Fibroblast of the aortic adventitia (primary cell): ENCODE measurements around the gene GSKIP. TPM values are rescaled to one million over a fixed set of nuclear protein-coding genes. Genes with fewer than 3 reads are reported as not detected.
A peak's percentile ranks its signal among the peaks of the same experiment; 100 is the strongest.

ENCODE experiments used
- DNase-seq: peaks from one replicate; pipeline ENCODE4 v3.0.0-alpha.2; 2010; ENCODE audit warnings: low read depth
- H3K4me3 ChIP-seq: 2 replicates; pipeline ENCODE4 v1.5.1; 2011; ENCODE audit warnings: low read depth, mild to moderate bottlenecking, control low read depth, low read length, moderate library complexity
- CTCF ChIP-seq: IDR thresholded peaks from 2 replicates; pipeline ENCODE4 v1.5.1; 2011; ENCODE audit warnings: mild to moderate bottlenecking, low read length, control low read depth, inconsistent platforms; ENCODE audit not compliant: insufficient read depth
- total RNA-seq: library from RNA; depleted of rRNA; stranded (reverse); fragments of >200 nt; gene quantifications from 2 replicates; pipeline ENCODE4 v1.2.3, GENCODE V29; 2012; ENCODE audit warnings: low replicate concordance

Gene GSKIP
- total RNA-seq, 1 donor, result 33.9 TPM

- no peak for TF ChIP-seq CTCF
- peak; percentile 2 for DNase-seq
- peak overlapping the region; percentile 77 for H3K4me3 ChIP-seq
Observed at GRCh38 chr14:96390965-96391292, 27.6 kb downstream of the GSKIP start.

GRCh38 chr14:96391293-96392118 is 28.2 kb downstream of the GSKIP start:
- DNase-seq, result peak; percentile 89
- TF ChIP-seq CTCF, result no peak
- peak overlapping the region; percentile 77 for H3K4me3 ChIP-seq

GRCh38 chr14:96393071-96393691 is 29.9 kb downstream of the GSKIP start:
- no peak for TF ChIP-seq CTCF
- no peak overlapping the region for H3K4me3 ChIP-seq
- no peak for DNase-seq

GRCh38 chr14:96394047-96394815 is 30.9 kb downstream of the GSKIP start:
- TF ChIP-seq CTCF, result no peak
- no peak for DNase-seq

GRCh38 chr14:96398432-96398831 is 35.1 kb downstream of the GSKIP start:
- no peak for TF ChIP-seq CTCF
- H3K4me3 ChIP-seq, result no peak overlapping the region
- DNase-seq, result no peak

More at GRCh38 chr14:96394047-96394815, 30.9 kb downstream of the GSKIP start:
- no peak overlapping the region for H3K4me3 ChIP-seq

DNA sequence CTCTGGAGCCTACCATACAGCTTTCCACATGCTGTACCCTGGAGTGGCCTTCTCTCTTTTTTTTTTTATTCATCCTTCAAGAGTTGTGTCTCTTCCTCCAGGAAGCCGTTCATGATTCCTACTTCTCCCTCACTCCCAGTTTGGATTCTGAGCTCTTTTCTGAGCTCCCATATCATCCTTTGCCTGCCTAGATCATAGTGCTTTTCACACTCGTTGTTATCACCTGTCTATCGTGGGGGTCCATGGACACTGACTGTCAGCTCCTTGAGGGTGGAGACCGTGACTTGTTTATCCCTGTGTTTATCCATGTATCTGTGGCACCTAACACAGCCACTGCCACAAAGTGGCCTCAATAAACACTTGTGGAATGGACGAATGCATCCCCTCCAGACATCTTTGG is 35.6 kb downstream of the GSKIP start:
- H3K4me3 ChIP-seq, result no peak overlapping the region
- no peak for DNase-seq
- no peak for TF ChIP-seq CTCF
